ENCODE measurements around the gene EFHC1.
A peak's percentile ranks its signal among the peaks of the same experiment; 100 is the strongest.

EFHC1 gene

GRCh38 chr6:52500238-52501129, 80.3 kb downstream of the EFHC1 start:
- Histone ChIP-seq H3K4me3 (ENCODE audit: low read length) (no peak overlapping the region), H3K4me1 (ENCODE audit: control insufficient read depth, insufficient read depth, low read length) (peaks cover 24% of the 10 kb centered on the region), H3K36me3 (ENCODE audit: control insufficient read depth, insufficient read depth, low read length) (peaks cover 10% of the 10 kb centered on the region), H3K27me3 (ENCODE audit: control insufficient read depth, insufficient read depth, low read length) (no peaks in the 10 kb centered on the region), H3K27ac (ENCODE audit: low read depth, low read length) (no peak overlapping the region), H3K9ac (ENCODE audit: low read length) (no peak overlapping the region)

- Histone ChIP-seq H3K9ac (ENCODE audit: low read length) (no peak overlapping the region), H3K27ac (ENCODE audit: low read depth, low read length) (no peak overlapping the region)
Observed at GRCh38 chr6:52502306-52503029, 82.3 kb downstream of the EFHC1 start.

GRCh38 chr6:52503323-52503747, 83.2 kb downstream of the EFHC1 start:
- no peak overlapping the region for H3K9ac ChIP-seq (ENCODE audit: low read length)
- H3K4me1 ChIP-seq (ENCODE audit: control insufficient read depth, insufficient read depth, low read length) = peaks cover 25% of the 10 kb centered on the region
- H3K27me3 ChIP-seq (ENCODE audit: control insufficient read depth, insufficient read depth, low read length) = no peaks in the 10 kb centered on the region
- H3K36me3 ChIP-seq (ENCODE audit: control insufficient read depth, insufficient read depth, low read length) = peaks cover 20% of the 10 kb centered on the region
- peak overlapping the region; percentile 61 for H3K27ac ChIP-seq (ENCODE audit: low read depth, low read length)
- H3K4me3 ChIP-seq (ENCODE audit: low read length) = no peak overlapping the region

More at GRCh38 chr6:52502306-52503029, 82.3 kb downstream of the EFHC1 start:
- H3K4me1 ChIP-seq (ENCODE audit: control insufficient read depth, insufficient read depth, low read length) = peaks cover 31% of the 10 kb centered on the region
- no peaks in the 10 kb centered on the region for H3K27me3 ChIP-seq (ENCODE audit: control insufficient read depth, insufficient read depth, low read length)
- H3K36me3 ChIP-seq (ENCODE audit: control insufficient read depth, insufficient read depth, low read length) = peaks cover 17% of the 10 kb centered on the region
- no peak overlapping the region for H3K4me3 ChIP-seq (ENCODE audit: low read length)

GRCh38 chr6:52503851-52504781, 84.0 kb downstream of the EFHC1 start:
- Histone ChIP-seq H3K4me1 (ENCODE audit: control insufficient read depth, insufficient read depth, low read length) (peaks cover 21% of the 10 kb centered on the region), H3K27me3 (ENCODE audit: control insufficient read depth, insufficient read depth, low read length) (no peaks in the 10 kb centered on the region), H3K9ac (ENCODE audit: low read length) (no peak overlapping the region), H3K27ac (ENCODE audit: low read depth, low read length) (peak overlapping the region; percentile 61), H3K4me3 (ENCODE audit: low read length) (no peak overlapping the region), H3K36me3 (ENCODE audit: control insufficient read depth, insufficient read depth, low read length) (peaks cover 22% of the 10 kb centered on the region)

GRCh38 chr6:52504782-52505136, 84.6 kb downstream of the EFHC1 start:
- peak overlapping the region; percentile 61 for H3K27ac ChIP-seq (ENCODE audit: low read depth, low read length)
- H3K36me3 ChIP-seq (ENCODE audit: control insufficient read depth, insufficient read depth, low read length) = peaks cover 26% of the 10 kb centered on the region

GRCh38 chr6:52505726-52506409, 85.7 kb downstream of the EFHC1 start:
- H3K27me3 ChIP-seq (ENCODE audit: control insufficient read depth, insufficient read depth, low read length) = no peaks in the 10 kb centered on the region
- H3K27ac ChIP-seq (ENCODE audit: low read depth, low read length) = peak overlapping the region; percentile 42
- H3K4me3 ChIP-seq (ENCODE audit: low read length) = no peak overlapping the region
- peaks cover 26% of the 10 kb centered on the region for H3K36me3 ChIP-seq (ENCODE audit: control insufficient read depth, insufficient read depth, low read length)
- peaks cover 21% of the 10 kb centered on the region for H3K4me1 ChIP-seq (ENCODE audit: control insufficient read depth, insufficient read depth, low read length)
- no peak overlapping the region for H3K9ac ChIP-seq (ENCODE audit: low read length)

More at GRCh38 chr6:52504782-52505136, 84.6 kb downstream of the EFHC1 start:
- Histone ChIP-seq H3K27me3 (ENCODE audit: control insufficient read depth, insufficient read depth, low read length) (no peaks in the 10 kb centered on the region), H3K4me3 (ENCODE audit: low read length) (no peak overlapping the region), H3K4me1 (ENCODE audit: control insufficient read depth, insufficient read depth, low read length) (peaks cover 21% of the 10 kb centered on the region), H3K9ac (ENCODE audit: low read length) (no peak overlapping the region)

GRCh38 chr6:52506476-52506875, 86.3 kb downstream of the EFHC1 start:
- H3K36me3 ChIP-seq (ENCODE audit: control insufficient read depth, insufficient read depth, low read length) = peaks cover 26% of the 10 kb centered on the region

GRCh38 chr6:52507557-52508260, 87.6 kb downstream of the EFHC1 start:
- Histone ChIP-seq H3K4me3 (ENCODE audit: low read length) (no peak overlapping the region), H3K27ac (ENCODE audit: low read depth, low read length) (no peak overlapping the region), H3K27me3 (ENCODE audit: control insufficient read depth, insufficient read depth, low read length) (no peaks in the 10 kb centered on the region), H3K9ac (ENCODE audit: low read length) (no peak overlapping the region), H3K36me3 (ENCODE audit: control insufficient read depth, insufficient read depth, low read length) (peaks cover 19% of the 10 kb centered on the region), H3K4me1 (ENCODE audit: control insufficient read depth, insufficient read depth, low read length) (peaks cover 31% of the 10 kb centered on the region)

More at GRCh38 chr6:52506476-52506875, 86.3 kb downstream of the EFHC1 start:
- Histone ChIP-seq H3K4me3 (ENCODE audit: low read length) (no peak overlapping the region), H3K27ac (ENCODE audit: low read depth, low read length) (peak overlapping the region; percentile 42), H3K9ac (ENCODE audit: low read length) (no peak overlapping the region), H3K27me3 (ENCODE audit: control insufficient read depth, insufficient read depth, low read length) (no peaks in the 10 kb centered on the region), H3K4me1 (ENCODE audit: control insufficient read depth, insufficient read depth, low read length) (peaks cover 21% of the 10 kb centered on the region)

GRCh38 chr6:52508261-52508739, 88.2 kb downstream of the EFHC1 start:
- peaks cover 34% of the 10 kb centered on the region for H3K4me1 ChIP-seq (ENCODE audit: control insufficient read depth, insufficient read depth, low read length)
- H3K27ac ChIP-seq (ENCODE audit: low read depth, low read length) = no peak overlapping the region
- no peaks in the 10 kb centered on the region for H3K27me3 ChIP-seq (ENCODE audit: control insufficient read depth, insufficient read depth, low read length)
- H3K9ac ChIP-seq (ENCODE audit: low read length) = no peak overlapping the region
- H3K36me3 ChIP-seq (ENCODE audit: control insufficient read depth, insufficient read depth, low read length) = peaks cover 16% of the 10 kb centered on the region
- no peak overlapping the region for H3K4me3 ChIP-seq (ENCODE audit: low read length)

- Histone ChIP-seq H3K36me3 (ENCODE audit: control insufficient read depth, insufficient read depth, low read length) (peaks cover 20% of the 10 kb centered on the region), H3K4me1 (ENCODE audit: control insufficient read depth, insufficient read depth, low read length) (peaks cover 25% of the 10 kb centered on the region)
Observed at GRCh38 chr6:52509281-52510212, 89.4 kb downstream of the EFHC1 start.

More at GRCh38 chr6:52509281-52510212, 89.4 kb downstream of the EFHC1 start:
- no peak overlapping the region for H3K4me3 ChIP-seq (ENCODE audit: low read length)
- no peak overlapping the region for H3K9ac ChIP-seq (ENCODE audit: low read length)
- H3K27ac ChIP-seq (ENCODE audit: low read depth, low read length) = no peak overlapping the region
- no peaks in the 10 kb centered on the region for H3K27me3 ChIP-seq (ENCODE audit: control insufficient read depth, insufficient read depth, low read length)
